ENCODE results near the gene GARIN5A. TPM values are rescaled to one million over a fixed set of nuclear protein-coding genes. Genes with fewer than 3 reads are reported as not detected.

Gene GARIN5A
- total RNA-seq, 1 donor from 2014 or later, result not detected

DNA sequence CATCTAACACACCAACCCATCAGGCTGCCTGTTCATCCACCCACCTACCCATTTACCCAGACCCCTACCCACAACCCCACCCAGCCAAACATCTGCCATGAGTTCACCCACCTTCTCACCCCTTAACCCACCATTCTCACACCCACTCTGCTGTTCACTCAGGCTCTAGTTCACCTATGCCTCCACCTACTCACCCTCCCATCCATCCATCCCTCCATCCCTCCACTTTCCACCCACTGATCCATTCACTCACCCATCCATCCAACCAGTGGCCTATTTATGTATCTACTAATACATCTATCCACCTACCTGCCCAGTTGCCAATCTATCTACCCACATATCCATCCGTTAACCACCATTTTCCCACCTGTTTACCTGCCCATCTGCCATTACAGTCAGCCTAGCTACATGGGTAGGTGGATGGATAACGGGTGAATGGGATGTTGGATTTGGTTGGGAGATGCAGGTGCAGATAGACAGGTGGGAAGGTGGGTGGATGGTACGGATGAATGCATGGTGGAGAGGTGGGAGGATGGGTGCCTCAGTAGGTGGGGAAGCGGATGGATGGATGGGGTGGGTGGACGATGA is 38.7 kb downstream of the GARIN5A start:
- Histone ChIP-seq H3K36me3 (no peaks in the 10 kb centered on the region), H3K4me3 (no peak overlapping the region), H3K27me3 (no peaks in the 10 kb centered on the region), H3K4me1 (no peaks in the 10 kb centered on the region), H3K27ac (no peak overlapping the region), H3K9me3 (no peaks in the 10 kb centered on the region)
- TF ChIP-seq POLR2A (IDR thresholded peaks at IDR 0.05), result no peak
- intact Hi-C loops (cut with DNase I), result no loop called here
- DNase-seq (ENCODE audit: extremely low spot score in 2 of 2), result no peak

- DNase-seq (ENCODE audit: extremely low spot score in 2 of 2), result no peak
- H3K27ac ChIP-seq, result no peak overlapping the region
- H3K27me3 ChIP-seq, result no peaks in the 10 kb centered on the region
- intact Hi-C loops (cut with DNase I), result no loop called here
- peaks cover 11% of the 10 kb centered on the region for H3K4me1 ChIP-seq
- no peak overlapping the region for H3K4me3 ChIP-seq
- TF ChIP-seq POLR2A (IDR thresholded peaks at IDR 0.05) (no peak), POLR2AphosphoS5 (IDR thresholded peaks at IDR 0.05; ENCODE audit: insufficient read depth in 1 of 2, low read depth in 1 of 2) (no peak), CTCF (IDR thresholded peaks at IDR 0.05) (no peak)
- no peaks in the 10 kb centered on the region for H3K36me3 ChIP-seq
- no peaks in the 10 kb centered on the region for H3K9me3 ChIP-seq
Observed at GRCh38 chr19:50435627-50436026, 41.0 kb downstream of the GARIN5A start.

GRCh38 chr19:50435221-50435620 is 41.4 kb downstream of the GARIN5A start:
- no peak for DNase-seq (ENCODE audit: extremely low spot score in 2 of 2)
- H3K9me3 ChIP-seq, result no peaks in the 10 kb centered on the region
- no peak overlapping the region for H3K4me3 ChIP-seq
- no peaks in the 10 kb centered on the region for H3K27me3 ChIP-seq
- H3K4me1 ChIP-seq, result peaks cover 11% of the 10 kb centered on the region
- intact Hi-C loops (cut with DNase I), result no loop called here
- no peaks in the 10 kb centered on the region for H3K36me3 ChIP-seq
- no peak overlapping the region for H3K27ac ChIP-seq
- TF ChIP-seq POLR2AphosphoS5 (IDR thresholded peaks at IDR 0.05; ENCODE audit: insufficient read depth in 1 of 2, low read depth in 1 of 2), result no peak

DNA sequence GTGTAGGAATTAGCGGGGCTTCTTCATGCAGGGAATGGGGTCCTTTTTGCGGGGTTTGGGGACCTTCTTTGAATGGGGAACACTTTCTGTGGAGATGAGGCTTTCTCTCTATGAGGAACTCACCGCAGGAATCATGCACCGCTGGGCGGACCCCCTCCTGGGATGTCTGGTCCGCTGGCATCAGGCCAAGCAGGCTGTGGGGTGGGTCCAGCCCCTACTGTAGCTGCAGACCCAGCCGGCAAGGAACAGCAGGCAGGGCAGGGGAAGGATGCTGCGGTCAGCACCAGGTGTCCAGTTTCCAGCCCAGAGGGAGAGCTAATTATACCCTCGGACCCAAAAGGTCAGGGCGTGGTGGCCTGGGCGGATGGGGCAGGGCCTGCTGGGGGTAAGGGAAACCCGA is 42.1 kb downstream of the GARIN5A start:
- Histone ChIP-seq H3K4me3 (no peak overlapping the region), H3K36me3 (no peaks in the 10 kb centered on the region), H3K27me3 (no peaks in the 10 kb centered on the region), H3K9me3 (no peaks in the 10 kb centered on the region), H3K27ac (no peak overlapping the region), H3K4me1 (peaks cover 11% of the 10 kb centered on the region)
- intact Hi-C loops (cut with DNase I), result no loop called here
- no peak for DNase-seq (ENCODE audit: extremely low spot score in 2 of 2)
- TF ChIP-seq POLR2AphosphoS5 (IDR thresholded peaks at IDR 0.05; ENCODE audit: insufficient read depth in 1 of 2, low read depth in 1 of 2) (no peak), CTCF (IDR thresholded peaks at IDR 0.05) (no peak), POLR2A (IDR thresholded peaks at IDR 0.05) (no peak)

GRCh38 chr19:50433201-50434180 is 43.2 kb downstream of the GARIN5A start:
- Histone ChIP-seq H3K27me3 (no peaks in the 10 kb centered on the region), H3K9me3 (no peaks in the 10 kb centered on the region), H3K4me3 (no peak overlapping the region), H3K36me3 (no peaks in the 10 kb centered on the region), H3K4me1 (peaks cover 11% of the 10 kb centered on the region), H3K27ac (no peak overlapping the region)
- intact Hi-C loops (cut with DNase I), result no loop called here
- TF ChIP-seq POLR2AphosphoS5 (IDR thresholded peaks at IDR 0.05; ENCODE audit: insufficient read depth in 1 of 2, low read depth in 1 of 2) (no peak), POLR2A (IDR thresholded peaks at IDR 0.05) (no peak), CTCF (IDR thresholded peaks at IDR 0.05) (no peak)
- DNase-seq (ENCODE audit: extremely low spot score in 2 of 2), result no peak
